ENCODE data around the gene NUS1. TPM values are rescaled to one million over a fixed set of nuclear protein-coding genes. Genes with fewer than 3 reads are reported as not detected.

Gene NUS1
- total and polyA plus RNA-seq, 2 experiments from 2014 or later, result 34.6 to 69.0 TPM

DNA sequence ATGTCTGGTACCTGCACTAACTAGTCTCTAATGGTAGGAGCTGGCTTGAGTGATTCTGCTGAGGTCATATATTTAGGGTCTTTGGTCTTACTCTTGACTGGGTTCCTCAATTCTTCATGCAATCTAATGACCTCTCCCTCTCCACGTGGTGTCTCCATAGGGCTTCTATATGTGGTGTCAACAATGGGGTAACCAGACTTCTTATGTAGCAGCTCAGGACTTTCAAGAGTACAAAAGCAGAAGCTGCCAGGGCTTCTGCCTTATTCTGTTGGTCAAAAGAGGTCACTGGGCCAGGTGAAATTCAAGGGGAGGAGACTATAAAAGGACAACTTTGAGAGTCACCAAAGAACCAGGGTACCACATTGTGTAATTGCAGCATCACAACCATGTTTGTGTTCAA lies 54.3 kb downstream of the NUS1 start:
- ATAC-seq, result no peak
- TF ChIP-seq ZNF114 (CRISPR knock-in tag; IDR thresholded peaks at IDR 0.05) (no peak), NANOG (IDR thresholded peaks at IDR 0.05; ENCODE audit: borderline replicate concordance) (no peak), ZNF331 (CRISPR knock-in tag; IDR thresholded peaks at IDR 0.05; ENCODE audit: low read depth) (no peak)
- TF ChIP-seq, protein P1, sequence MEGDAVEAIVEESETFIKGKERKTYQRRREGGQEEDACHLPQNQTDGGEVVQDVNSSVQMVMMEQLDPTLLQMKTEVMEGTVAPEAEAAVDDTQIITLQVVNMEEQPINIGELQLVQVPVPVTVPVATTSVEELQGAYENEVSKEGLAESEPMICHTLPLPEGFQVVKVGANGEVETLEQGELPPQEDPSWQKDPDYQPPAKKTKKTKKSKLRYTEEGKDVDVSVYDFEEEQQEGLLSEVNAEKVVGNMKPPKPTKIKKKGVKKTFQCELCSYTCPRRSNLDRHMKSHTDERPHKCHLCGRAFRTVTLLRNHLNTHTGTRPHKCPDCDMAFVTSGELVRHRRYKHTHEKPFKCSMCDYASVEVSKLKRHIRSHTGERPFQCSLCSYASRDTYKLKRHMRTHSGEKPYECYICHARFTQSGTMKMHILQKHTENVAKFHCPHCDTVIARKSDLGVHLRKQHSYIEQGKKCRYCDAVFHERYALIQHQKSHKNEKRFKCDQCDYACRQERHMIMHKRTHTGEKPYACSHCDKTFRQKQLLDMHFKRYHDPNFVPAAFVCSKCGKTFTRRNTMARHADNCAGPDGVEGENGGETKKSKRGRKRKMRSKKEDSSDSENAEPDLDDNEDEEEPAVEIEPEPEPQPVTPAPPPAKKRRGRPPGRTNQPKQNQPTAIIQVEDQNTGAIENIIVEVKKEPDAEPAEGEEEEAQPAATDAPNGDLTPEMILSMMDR (conservative IDR thresholded peaks at IDR 0.05; ENCODE audit: low read depth in 2 of 2), result no peak
- TF ChIP-seq, protein P2, sequence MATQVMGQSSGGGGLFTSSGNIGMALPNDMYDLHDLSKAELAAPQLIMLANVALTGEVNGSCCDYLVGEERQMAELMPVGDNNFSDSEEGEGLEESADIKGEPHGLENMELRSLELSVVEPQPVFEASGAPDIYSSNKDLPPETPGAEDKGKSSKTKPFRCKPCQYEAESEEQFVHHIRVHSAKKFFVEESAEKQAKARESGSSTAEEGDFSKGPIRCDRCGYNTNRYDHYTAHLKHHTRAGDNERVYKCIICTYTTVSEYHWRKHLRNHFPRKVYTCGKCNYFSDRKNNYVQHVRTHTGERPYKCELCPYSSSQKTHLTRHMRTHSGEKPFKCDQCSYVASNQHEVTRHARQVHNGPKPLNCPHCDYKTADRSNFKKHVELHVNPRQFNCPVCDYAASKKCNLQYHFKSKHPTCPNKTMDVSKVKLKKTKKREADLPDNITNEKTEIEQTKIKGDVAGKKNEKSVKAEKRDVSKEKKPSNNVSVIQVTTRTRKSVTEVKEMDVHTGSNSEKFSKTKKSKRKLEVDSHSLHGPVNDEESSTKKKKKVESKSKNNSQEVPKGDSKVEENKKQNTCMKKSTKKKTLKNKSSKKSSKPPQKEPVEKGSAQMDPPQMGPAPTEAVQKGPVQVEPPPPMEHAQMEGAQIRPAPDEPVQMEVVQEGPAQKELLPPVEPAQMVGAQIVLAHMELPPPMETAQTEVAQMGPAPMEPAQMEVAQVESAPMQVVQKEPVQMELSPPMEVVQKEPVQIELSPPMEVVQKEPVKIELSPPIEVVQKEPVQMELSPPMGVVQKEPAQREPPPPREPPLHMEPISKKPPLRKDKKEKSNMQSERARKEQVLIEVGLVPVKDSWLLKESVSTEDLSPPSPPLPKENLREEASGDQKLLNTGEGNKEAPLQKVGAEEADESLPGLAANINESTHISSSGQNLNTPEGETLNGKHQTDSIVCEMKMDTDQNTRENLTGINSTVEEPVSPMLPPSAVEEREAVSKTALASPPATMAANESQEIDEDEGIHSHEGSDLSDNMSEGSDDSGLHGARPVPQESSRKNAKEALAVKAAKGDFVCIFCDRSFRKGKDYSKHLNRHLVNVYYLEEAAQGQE (IDR thresholded peaks at IDR 0.05; ENCODE audit: unreplicated experiment), result no peak
- TF ChIP-seq, protein P3, sequence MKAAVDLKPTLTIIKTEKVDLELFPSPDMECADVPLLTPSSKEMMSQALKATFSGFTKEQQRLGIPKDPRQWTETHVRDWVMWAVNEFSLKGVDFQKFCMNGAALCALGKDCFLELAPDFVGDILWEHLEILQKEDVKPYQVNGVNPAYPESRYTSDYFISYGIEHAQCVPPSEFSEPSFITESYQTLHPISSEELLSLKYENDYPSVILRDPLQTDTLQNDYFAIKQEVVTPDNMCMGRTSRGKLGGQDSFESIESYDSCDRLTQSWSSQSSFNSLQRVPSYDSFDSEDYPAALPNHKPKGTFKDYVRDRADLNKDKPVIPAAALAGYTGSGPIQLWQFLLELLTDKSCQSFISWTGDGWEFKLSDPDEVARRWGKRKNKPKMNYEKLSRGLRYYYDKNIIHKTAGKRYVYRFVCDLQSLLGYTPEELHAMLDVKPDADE (IDR thresholded peaks at IDR 0.05), result no peak
- peaks cover 11% of the 10 kb centered on the region; the same call in 1 of the 3 replicates for H3K9me3 Mint-ChIP-seq

DNA sequence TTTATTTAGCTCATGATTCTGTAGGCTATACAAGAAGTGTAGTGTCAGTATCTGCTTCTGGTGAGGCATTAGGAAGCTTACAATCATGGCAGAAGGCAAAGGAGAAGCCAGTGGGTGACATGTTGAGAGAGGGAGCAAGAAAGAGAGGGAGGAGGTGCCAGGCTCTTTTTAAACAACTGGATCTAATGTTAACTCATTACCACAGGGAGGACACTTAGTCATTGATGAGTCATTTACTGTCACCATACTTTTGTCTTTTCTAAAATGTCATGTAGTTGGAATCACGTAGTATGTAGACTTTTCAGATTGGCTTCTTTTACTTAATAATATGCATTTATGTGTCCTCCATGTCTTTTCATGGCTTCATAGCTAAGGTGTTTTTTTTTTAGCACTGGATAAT lies 58.1 kb downstream of the NUS1 start:
- H4K20me1 ChIP-seq (replicated peaks; ENCODE audit: insufficient read depth), result no peaks in the 10 kb centered on the region
- H3K36me3 Mint-ChIP-seq (ENCODE audit: low read depth), result no peaks in the 10 kb centered on the region
- H3K4me3 Mint-ChIP-seq, result no peak overlapping the region
- no peaks in the 10 kb centered on the region for H3K36me3 ChIP-seq (ENCODE audit: insufficient read depth)
- no peaks in the 10 kb centered on the region for H3F3A ChIP-seq (replicated peaks; ENCODE audit: low read depth)
- 0 out of 2 replicates have a peak, but pooled peaks cover 4% of the 10 kb centered on the region for H3K9me2 ChIP-seq (ENCODE audit: insufficient read depth)
- H3K27ac Mint-ChIP-seq, result no peak overlapping the region
- H3K27me3 ChIP-seq (ENCODE audit: insufficient read depth), result no peaks in the 10 kb centered on the region
- H3K4me2 ChIP-seq, result no peak overlapping the region
- H3K27ac ChIP-seq (ENCODE audit: low read depth), result no peak overlapping the region
- ATAC-seq, result no peak
- no peaks in the 10 kb centered on the region for H3K27me3 Mint-ChIP-seq (ENCODE audit: insufficient read depth, low read depth, poor library complexity)
- no peak for DNase-seq (ENCODE audit: low spot score)
- no peak overlapping the region for H3K4me3 ChIP-seq
- no peaks in the 10 kb centered on the region for H3K9me3 Mint-ChIP-seq
- no peaks in the 10 kb centered on the region for H3K4me1 Mint-ChIP-seq
- no peaks in the 10 kb centered on the region for H3K79me2 ChIP-seq (replicated peaks; ENCODE audit: insufficient read depth)
- no peak overlapping the region for H2AFZ ChIP-seq
- H3K4me1 ChIP-seq (ENCODE audit: insufficient read depth), result no peaks in the 10 kb centered on the region
- TF ChIP-seq, protein P3 (IDR thresholded peaks at IDR 0.05), result no peak
- TF ChIP-seq ZNF331 (CRISPR knock-in tag; IDR thresholded peaks at IDR 0.05; ENCODE audit: low read depth) (no peak), POLR2AphosphoS5 (IDR thresholded peaks at IDR 0.05; ENCODE audit: low read depth) (no peak), JUNB (IDR thresholded peaks at IDR 0.05; ENCODE audit: unreplicated experiment) (no peak), NANOG (IDR thresholded peaks at IDR 0.05; ENCODE audit: borderline replicate concordance) (no peak)
- TF ChIP-seq, protein P1 (conservative IDR thresholded peaks at IDR 0.05; ENCODE audit: low read depth in 2 of 2), result no peak

More for the DNA sequence above, 54.3 kb downstream of the NUS1 start:
- Histone ChIP-seq H4K20me1 (replicated peaks; ENCODE audit: insufficient read depth) (no peaks in the 10 kb centered on the region), H3K9me2 (ENCODE audit: insufficient read depth) (0 out of 2 replicates have a peak, but pooled peaks cover 4% of the 10 kb centered on the region), H3K27me3 (ENCODE audit: insufficient read depth) (no peaks in the 10 kb centered on the region), H3K27ac (ENCODE audit: low read depth) (no peak overlapping the region), H3K4me1 (ENCODE audit: insufficient read depth) (no peaks in the 10 kb centered on the region), H3K79me2 (replicated peaks; ENCODE audit: insufficient read depth) (no peaks in the 10 kb centered on the region), H2AFZ (no peak overlapping the region), H3F3A (replicated peaks; ENCODE audit: low read depth) (no peaks in the 10 kb centered on the region), H3K4me3 (no peak overlapping the region), H3K36me3 (ENCODE audit: insufficient read depth) (no peaks in the 10 kb centered on the region), H3K4me2 (no peak overlapping the region)
- no peaks in the 10 kb centered on the region for H3K4me1 Mint-ChIP-seq
- H3K27me3 Mint-ChIP-seq (ENCODE audit: insufficient read depth, low read depth, poor library complexity), result no peaks in the 10 kb centered on the region
- no peaks in the 10 kb centered on the region for H3K36me3 Mint-ChIP-seq (ENCODE audit: low read depth)
- DNase-seq (ENCODE audit: low spot score), result no peak
- H3K4me3 Mint-ChIP-seq, result no peak overlapping the region
- no peak overlapping the region for H3K27ac Mint-ChIP-seq
